ENCODE results near the gene PIK3R5.
A peak's percentile ranks its signal among the peaks of the same experiment; 100 is the strongest.

Gene PIK3R5

GRCh38 chr17:8890671-8891070 is 74.8 kb downstream of the PIK3R5 start:
- TF ChIP-seq TCF12 (IDR thresholded peaks at IDR 0.05; ENCODE audit: low read depth) (no peak), USF1 (IDR thresholded peaks at IDR 0.05) (no peak), YY1 (IDR thresholded peaks at IDR 0.05; ENCODE audit: low read depth) (no peak)

- TF ChIP-seq NFIC (IDR thresholded peaks at IDR 0.05) (no peak), USF1 (IDR thresholded peaks at IDR 0.05) (peak; percentile 32; the same call in 1 of the 2 replicates)
These were observed 75.9 kb downstream of the PIK3R5 start for GRCh38 chr17:8889458-8890210.

- TF ChIP-seq EGR1 (IDR thresholded peaks at IDR 0.05) (no peak), REST (IDR thresholded peaks at IDR 0.05; ENCODE audit: low read depth) (no peak), RAD21 (IDR thresholded peaks at IDR 0.05; ENCODE audit: low read depth) (no peak), CREB1 (IDR thresholded peaks at IDR 0.05; ENCODE audit: low read depth) (no peak), YY1 (IDR thresholded peaks at IDR 0.05; ENCODE audit: low read depth) (no peak), ZBTB7A (IDR thresholded peaks at IDR 0.05; ENCODE audit: low read depth) (no peak), TEAD4 (IDR thresholded peaks at IDR 0.05) (no peak), USF1 (IDR thresholded peaks at IDR 0.05) (no peak), EP300 (IDR thresholded peaks at IDR 0.05; ENCODE audit: borderline replicate concordance) (no peak), TCF12 (IDR thresholded peaks at IDR 0.05; ENCODE audit: low read depth) (no peak), NFIC (IDR thresholded peaks at IDR 0.05) (no peak), FOXM1 (IDR thresholded peaks at IDR 0.05; ENCODE audit: borderline replicate concordance, low read depth) (no peak), MAX (IDR thresholded peaks at IDR 0.05) (no peak), TAF1 (IDR thresholded peaks at IDR 0.05; ENCODE audit: low read depth) (no peak), CEBPB (IDR thresholded peaks at IDR 0.05) (no peak)
These were observed 76.7 kb downstream of the PIK3R5 start for GRCh38 chr17:8888704-8889302.

GRCh38 chr17:8887834-8888703 is 77.4 kb downstream of the PIK3R5 start:
- TF ChIP-seq TCF12 (IDR thresholded peaks at IDR 0.05; ENCODE audit: low read depth) (no peak), EP300 (IDR thresholded peaks at IDR 0.05; ENCODE audit: borderline replicate concordance) (no peak), ZBTB7A (IDR thresholded peaks at IDR 0.05; ENCODE audit: low read depth) (no peak), NFIC (IDR thresholded peaks at IDR 0.05) (no peak), TAF1 (IDR thresholded peaks at IDR 0.05; ENCODE audit: low read depth) (no peak), MAX (IDR thresholded peaks at IDR 0.05) (no peak), EGR1 (IDR thresholded peaks at IDR 0.05) (no peak), CEBPB (IDR thresholded peaks at IDR 0.05) (no peak)

GRCh38 chr17:8887301-8887700 is 78.2 kb downstream of the PIK3R5 start:
- TF ChIP-seq USF1 (IDR thresholded peaks at IDR 0.05): no peak
- no peak for TF ChIP-seq EGR1 (IDR thresholded peaks at IDR 0.05)
- TF ChIP-seq NFIC (IDR thresholded peaks at IDR 0.05): no peak
- no peak for TF ChIP-seq RAD21 (IDR thresholded peaks at IDR 0.05; ENCODE audit: low read depth)
- no peak for TF ChIP-seq FOXM1 (IDR thresholded peaks at IDR 0.05; ENCODE audit: borderline replicate concordance, low read depth)
- TF ChIP-seq MAX (IDR thresholded peaks at IDR 0.05): no peak
- no peak for TF ChIP-seq YY1 (IDR thresholded peaks at IDR 0.05; ENCODE audit: low read depth)
- no peak for TF ChIP-seq CREB1 (IDR thresholded peaks at IDR 0.05; ENCODE audit: low read depth)
- TF ChIP-seq ZBTB7A (IDR thresholded peaks at IDR 0.05; ENCODE audit: low read depth): no peak
- TF ChIP-seq EP300 (IDR thresholded peaks at IDR 0.05; ENCODE audit: borderline replicate concordance): no peak

Measured in Ishikawa (cell line).